ENCODE results near the gene LRMDA. TPM values are rescaled to one million over a fixed set of nuclear protein-coding genes. Genes with fewer than 3 reads are reported as not detected.

LRMDA gene
- polyA plus RNA-seq, 3 donors = 39.8 to 59.6 (median 56.4) TPM

DNA sequence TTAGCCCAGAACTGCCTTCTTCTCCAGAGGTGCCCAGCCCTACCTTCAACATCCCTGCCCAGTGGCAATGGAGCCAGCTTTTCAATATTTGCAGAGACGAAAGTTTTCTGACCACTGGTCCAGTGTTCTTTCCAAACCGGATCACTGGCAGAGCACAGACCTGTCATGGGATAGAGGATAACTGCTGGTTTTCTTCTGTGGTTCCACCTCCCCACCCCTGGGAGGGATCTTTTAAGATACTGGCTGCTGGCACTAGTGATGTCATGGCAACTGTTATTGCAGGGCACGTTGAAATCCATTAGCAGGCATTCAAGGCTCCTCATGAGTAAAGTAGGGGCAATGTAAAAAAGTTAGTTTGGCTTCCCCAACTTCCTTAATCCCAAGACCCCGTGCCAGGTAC, 387.1 kb downstream of the LRMDA start:
- H3K9ac ChIP-seq (ENCODE audit: insufficient read depth, low read length, poor library complexity, severe bottlenecking) = no peak overlapping the region
- no peaks in the 10 kb centered on the region for H4K20me1 ChIP-seq (ENCODE audit: insufficient read depth, low read length)
- H3K9me3 ChIP-seq (replicated peaks in 1 of 2; ENCODE audit: control insufficient read depth in 1 of 2, insufficient read depth in 1 of 2, low read length in 2 of 2) = no peaks in the 10 kb centered on the region
- H3K27ac ChIP-seq (ENCODE audit: low read depth in 1 of 2, low read length in 2 of 2) = no peak overlapping the region
- no peak overlapping the region for H3K27ac Mint-ChIP-seq
- H2AFZ ChIP-seq (ENCODE audit: insufficient read depth, low read depth, low read length, poor library complexity, severe bottlenecking) = no peak overlapping the region
- peaks cover 0 to 22% of the 10 kb centered on the region in 2 donors for H3K36me3 ChIP-seq (replicated peaks in 1 of 2; ENCODE audit: control insufficient read depth in 1 of 2, insufficient read depth in 2 of 2, low read length in 2 of 2)
- no peaks in the 10 kb centered on the region for H3K79me2 ChIP-seq (ENCODE audit: insufficient read depth, low read length)
- intact Hi-C loops (cut with micrococcal nuclease) = no loop called here
- TF ChIP-seq, protein P1, sequence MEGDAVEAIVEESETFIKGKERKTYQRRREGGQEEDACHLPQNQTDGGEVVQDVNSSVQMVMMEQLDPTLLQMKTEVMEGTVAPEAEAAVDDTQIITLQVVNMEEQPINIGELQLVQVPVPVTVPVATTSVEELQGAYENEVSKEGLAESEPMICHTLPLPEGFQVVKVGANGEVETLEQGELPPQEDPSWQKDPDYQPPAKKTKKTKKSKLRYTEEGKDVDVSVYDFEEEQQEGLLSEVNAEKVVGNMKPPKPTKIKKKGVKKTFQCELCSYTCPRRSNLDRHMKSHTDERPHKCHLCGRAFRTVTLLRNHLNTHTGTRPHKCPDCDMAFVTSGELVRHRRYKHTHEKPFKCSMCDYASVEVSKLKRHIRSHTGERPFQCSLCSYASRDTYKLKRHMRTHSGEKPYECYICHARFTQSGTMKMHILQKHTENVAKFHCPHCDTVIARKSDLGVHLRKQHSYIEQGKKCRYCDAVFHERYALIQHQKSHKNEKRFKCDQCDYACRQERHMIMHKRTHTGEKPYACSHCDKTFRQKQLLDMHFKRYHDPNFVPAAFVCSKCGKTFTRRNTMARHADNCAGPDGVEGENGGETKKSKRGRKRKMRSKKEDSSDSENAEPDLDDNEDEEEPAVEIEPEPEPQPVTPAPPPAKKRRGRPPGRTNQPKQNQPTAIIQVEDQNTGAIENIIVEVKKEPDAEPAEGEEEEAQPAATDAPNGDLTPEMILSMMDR (IDR thresholded peaks at IDR 0.05) = no peak
- H3K4me3 ChIP-seq (replicated peaks in 1 of 3; ENCODE audit: low read depth in 2 of 3, low read length in 3 of 3) = no peak overlapping the region
- no peaks in the 10 kb centered on the region for H3K4me1 ChIP-seq (ENCODE audit: control insufficient read depth in 1 of 2, insufficient read depth in 2 of 2, low read length in 2 of 2)
- no peaks in the 10 kb centered on the region for H3K27me3 Mint-ChIP-seq (ENCODE audit: low read depth in 3 of 3)
- H3K9me3 Mint-ChIP-seq = peaks cover 0 to 9% (median 3%) of the 10 kb centered on the region in 7 donors
- no peak overlapping the region for H3K4me3 Mint-ChIP-seq
- no peaks in the 10 kb centered on the region for H3K4me1 Mint-ChIP-seq
- H3K36me3 Mint-ChIP-seq = peaks cover 12 to 21% of the 10 kb centered on the region in 2 donors
- no peak for DNase-seq
- no CpG with 5 or more reads among the region's 4 CpGs for WGBS (ENCODE audit: insufficient coverage)
- no peak overlapping the region for H3K4me2 ChIP-seq (replicated peaks; ENCODE audit: extremely low read depth, low read length, poor library complexity, severe bottlenecking)
- no peaks in the 10 kb centered on the region for H3K27me3 ChIP-seq (ENCODE audit: control insufficient read depth in 2 of 2, insufficient read depth in 2 of 2, low read length in 2 of 2)

DNA sequence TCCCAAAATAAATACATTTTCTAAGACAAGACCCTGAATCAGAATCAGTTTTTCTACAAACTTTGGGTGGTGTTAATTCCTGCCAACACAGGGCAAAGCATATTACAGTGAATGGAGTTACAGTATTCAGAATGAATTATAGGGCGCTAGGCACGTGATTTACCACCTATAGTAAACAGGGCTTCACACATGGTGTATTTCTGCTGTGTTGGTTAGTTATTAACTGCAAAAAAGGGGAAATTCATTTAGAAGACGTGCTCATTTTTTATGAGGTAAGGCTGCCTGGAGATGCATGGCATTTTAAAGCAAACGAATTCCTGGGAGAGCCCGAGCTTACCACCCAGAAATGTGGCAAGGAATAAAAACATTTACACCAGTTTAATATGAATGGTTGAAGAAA, 393.8 kb downstream of the LRMDA start:
- H3K27ac Mint-ChIP-seq = no peak overlapping the region
- Histone ChIP-seq H3K27me3 (ENCODE audit: control insufficient read depth in 2 of 2, insufficient read depth in 2 of 2, low read length in 2 of 2) (no peaks in the 10 kb centered on the region), H3K4me2 (replicated peaks; ENCODE audit: extremely low read depth, low read length, poor library complexity, severe bottlenecking) (no peak overlapping the region), H4K20me1 (ENCODE audit: insufficient read depth, low read length) (no peaks in the 10 kb centered on the region), H3K27ac (ENCODE audit: low read depth in 1 of 2, low read length in 2 of 2) (no peak overlapping the region), H3K79me2 (ENCODE audit: insufficient read depth, low read length) (no peaks in the 10 kb centered on the region), H3K9me3 (replicated peaks in 1 of 2; ENCODE audit: control insufficient read depth in 1 of 2, insufficient read depth in 1 of 2, low read length in 2 of 2) (no peaks in the 10 kb centered on the region), H3K4me1 (ENCODE audit: control insufficient read depth in 1 of 2, insufficient read depth in 2 of 2, low read length in 2 of 2) (no peaks in the 10 kb centered on the region), H3K4me3 (replicated peaks in 1 of 3; ENCODE audit: low read depth in 2 of 3, low read length in 3 of 3) (no peak overlapping the region), H3K9ac (ENCODE audit: insufficient read depth, low read length, poor library complexity, severe bottlenecking) (no peak overlapping the region), H2AFZ (ENCODE audit: insufficient read depth, low read depth, low read length, poor library complexity, severe bottlenecking) (no peak overlapping the region), H3K36me3 (replicated peaks in 1 of 2; ENCODE audit: control insufficient read depth in 1 of 2, insufficient read depth in 2 of 2, low read length in 2 of 2) (peaks cover 0 to 5% of the 10 kb centered on the region in 2 donors)
- TF ChIP-seq, protein P1 (IDR thresholded peaks at IDR 0.05) = no peak
- no CpG with 5 or more reads among the region's 5 CpGs for WGBS (ENCODE audit: insufficient coverage)
- no peaks in the 10 kb centered on the region for H3K4me1 Mint-ChIP-seq
- DNase-seq = no peak
- H3K4me3 Mint-ChIP-seq = no peak overlapping the region
- peaks cover 0 to 15% of the 10 kb centered on the region in 2 donors for H3K36me3 Mint-ChIP-seq
- intact Hi-C loops (cut with micrococcal nuclease) = no loop called here
- H3K27me3 Mint-ChIP-seq (ENCODE audit: low read depth in 3 of 3) = no peaks in the 10 kb centered on the region
- peaks cover 0 to 9% (median 1%) of the 10 kb centered on the region in 7 donors for H3K9me3 Mint-ChIP-seq

Measured in CD14-positive monocyte (primary cell).